HUES6 (cell line): ENCODE measurements around the gene HOXD4.
A peak's percentile ranks its signal among the peaks of the same experiment; 100 is the strongest.

Source experiments
- H3K27ac ChIP-seq: 2 replicates; pipeline ENCODE4 v1.7.0; 2013; ENCODE audit warnings: low read depth, mild to moderate bottlenecking, low read length, inconsistent platforms
- H3K27me3 ChIP-seq: 2 replicates; pipeline ENCODE4 v1.6.1; 2013; ENCODE audit warnings: low read length; ENCODE audit not compliant: control insufficient read depth, insufficient read depth
- H3K36me3 ChIP-seq: 2 replicates; pipeline ENCODE4 v1.6.1; 2013; ENCODE audit warnings: low read length; ENCODE audit not compliant: control insufficient read depth, insufficient read depth
- H3K4me1 ChIP-seq: 2 replicates; pipeline ENCODE4 v1.6.1; 2013; ENCODE audit warnings: low read length; ENCODE audit not compliant: control insufficient read depth, insufficient read depth
- H3K4me3 ChIP-seq: 2 replicates; pipeline ENCODE4 v1.5.1; 2013; ENCODE audit warnings: low read depth, low read length
- H3K9ac ChIP-seq: one replicate; pipeline ENCODE4 v1.6.1; 2013; ENCODE audit warnings: mild to moderate bottlenecking, low read length
- H3K9me3 ChIP-seq: 2 replicates; pipeline ENCODE4 v1.6.1; 2013; ENCODE audit warnings: low read depth, low read length; ENCODE audit not compliant: control insufficient read depth, insufficient read depth

Gene HOXD4

GRCh38 chr2:176151442-176152287 is at the start of gene HOXD4:
Gene HOXD4 (plus strand): TSS chr2:176151550. CDS start chr2:176151634, 84 bp downstream.
- Histone ChIP-seq H3K36me3 (no peaks in the 10 kb centered on the region), H3K27ac (no peak within 1 kb of the TSS), H3K9me3 (no peaks in the 10 kb centered on the region), H3K4me3 (peak within 1 kb of the TSS; percentile 48), H3K27me3 (peaks cover 100% of the 10 kb centered on the region), H3K4me1 (peaks cover 23% of the 10 kb centered on the region), H3K9ac (peak within 1 kb of the TSS; percentile 61)

GRCh38 chr2:176101842-176102241 is 49.5 kb upstream of the HOXD4 start:
- peaks cover 100% of the 10 kb centered on the region for H3K27me3 ChIP-seq

GRCh38 chr2:176102309-176102866 is 49.0 kb upstream of the HOXD4 start:
- peaks cover 57% of the 10 kb centered on the region for H3K4me1 ChIP-seq
- H3K9me3 ChIP-seq = no peaks in the 10 kb centered on the region
- H3K27ac ChIP-seq = no peak overlapping the region
- H3K36me3 ChIP-seq = no peaks in the 10 kb centered on the region
- peaks cover 100% of the 10 kb centered on the region for H3K27me3 ChIP-seq
- H3K4me3 ChIP-seq = no peak overlapping the region
- H3K9ac ChIP-seq = no peak overlapping the region

More at GRCh38 chr2:176101842-176102241, 49.5 kb upstream of the HOXD4 start:
- Histone ChIP-seq H3K27ac (no peak overlapping the region), H3K9ac (no peak overlapping the region), H3K4me1 (peaks cover 53% of the 10 kb centered on the region), H3K36me3 (no peaks in the 10 kb centered on the region), H3K9me3 (no peaks in the 10 kb centered on the region), H3K4me3 (no peak overlapping the region)

GRCh38 chr2:176103194-176103593 is 48.2 kb upstream of the HOXD4 start:
- Histone ChIP-seq H3K9ac (no peak overlapping the region), H3K27ac (no peak overlapping the region), H3K4me1 (peaks cover 52% of the 10 kb centered on the region), H3K36me3 (no peaks in the 10 kb centered on the region), H3K4me3 (no peak overlapping the region), H3K27me3 (peaks cover 99% of the 10 kb centered on the region), H3K9me3 (no peaks in the 10 kb centered on the region)

DNA sequence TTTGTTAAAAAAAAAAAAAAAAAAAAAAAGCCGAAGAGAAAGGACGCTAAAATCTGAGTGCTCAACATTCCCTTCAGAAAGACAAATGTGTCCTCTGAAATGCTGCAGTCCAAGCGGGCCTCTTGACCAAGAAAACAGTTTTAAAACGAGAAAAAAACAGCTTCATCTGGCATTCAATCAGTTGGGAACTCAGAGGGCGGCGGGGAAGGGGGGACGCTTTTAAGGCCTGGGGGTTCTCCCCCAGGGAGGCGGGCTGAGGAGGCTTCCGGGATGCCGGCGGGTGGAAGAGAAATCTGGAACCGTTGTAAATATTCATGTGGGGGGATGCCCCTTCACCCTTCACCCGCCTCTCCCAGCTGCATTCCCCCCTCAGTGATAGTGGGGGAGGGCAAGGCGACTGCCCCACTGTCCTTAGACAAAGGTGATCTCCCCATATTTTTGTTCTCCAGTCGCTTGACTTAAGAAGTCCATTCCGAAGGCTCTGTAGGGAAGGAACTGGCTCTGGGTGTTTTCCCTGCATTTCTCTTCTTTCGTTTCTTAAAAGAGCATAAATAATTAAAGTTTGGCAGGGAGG is 47.5 kb upstream of the HOXD4 start:
- H3K27me3 ChIP-seq = peaks cover 99% of the 10 kb centered on the region
- no peak overlapping the region for H3K9ac ChIP-seq
- no peak overlapping the region for H3K27ac ChIP-seq
- no peaks in the 10 kb centered on the region for H3K9me3 ChIP-seq
- H3K4me1 ChIP-seq = peaks cover 51% of the 10 kb centered on the region
- no peaks in the 10 kb centered on the region for H3K36me3 ChIP-seq
- peak overlapping the region; percentile 52 for H3K4me3 ChIP-seq

DNA sequence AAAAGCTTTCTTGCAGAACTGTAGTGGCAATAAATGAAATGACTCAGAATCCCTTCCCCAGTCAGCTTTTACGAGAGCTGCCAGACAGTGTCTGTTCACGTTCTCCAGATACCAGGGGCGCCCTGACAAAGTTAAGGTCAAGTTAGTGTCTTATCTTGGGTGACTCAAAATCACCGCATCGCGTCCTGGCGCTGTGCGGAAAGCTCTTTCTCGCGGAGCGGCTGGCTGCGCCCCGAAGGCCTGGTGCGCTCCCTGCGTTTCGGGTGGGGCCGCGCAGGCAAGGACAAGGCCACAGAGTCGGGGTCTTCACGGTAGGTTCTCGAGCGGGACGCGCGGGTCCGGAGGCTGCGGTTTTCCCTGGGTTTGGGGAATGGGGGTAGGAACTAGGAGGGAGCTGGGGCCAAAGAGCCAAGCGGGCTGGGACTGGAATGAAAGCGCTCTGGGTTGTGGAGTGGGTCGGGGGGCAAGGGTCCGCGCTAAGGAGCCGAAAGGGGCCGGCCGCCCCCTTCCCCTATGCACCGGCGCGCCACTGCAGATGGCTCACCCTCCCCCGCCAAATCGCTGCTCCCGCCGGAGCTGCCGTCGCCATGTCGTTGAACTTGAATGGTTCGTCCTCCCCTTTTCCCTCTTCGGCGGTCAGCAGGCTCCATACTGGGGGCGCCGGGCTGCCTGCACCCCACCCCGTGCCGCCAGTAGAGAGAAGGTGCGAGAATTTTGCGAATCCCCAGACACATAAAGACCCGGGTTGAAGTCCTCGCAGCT is 46.9 kb upstream of the HOXD4 start:
- H3K4me3 ChIP-seq = peak overlapping the region; percentile 52

GRCh38 chr2:176105078-176105729 is 46.1 kb upstream of the HOXD4 start:
- peak overlapping the region; percentile 62 for H3K9ac ChIP-seq
- H3K4me1 ChIP-seq = peaks cover 40% of the 10 kb centered on the region
- peaks cover 99% of the 10 kb centered on the region for H3K27me3 ChIP-seq
- peak overlapping the region; percentile 52 for H3K4me3 ChIP-seq
- no peaks in the 10 kb centered on the region for H3K36me3 ChIP-seq
- H3K27ac ChIP-seq = no peak overlapping the region
- H3K9me3 ChIP-seq = no peaks in the 10 kb centered on the region

More for the DNA sequence above, 46.9 kb upstream of the HOXD4 start:
- H3K27ac ChIP-seq = no peak overlapping the region
- peaks cover 45% of the 10 kb centered on the region for H3K4me1 ChIP-seq
- no peaks in the 10 kb centered on the region for H3K9me3 ChIP-seq
- H3K36me3 ChIP-seq = no peaks in the 10 kb centered on the region
- peak overlapping the region; percentile 62 for H3K9ac ChIP-seq
- peaks cover 99% of the 10 kb centered on the region for H3K27me3 ChIP-seq

DNA sequence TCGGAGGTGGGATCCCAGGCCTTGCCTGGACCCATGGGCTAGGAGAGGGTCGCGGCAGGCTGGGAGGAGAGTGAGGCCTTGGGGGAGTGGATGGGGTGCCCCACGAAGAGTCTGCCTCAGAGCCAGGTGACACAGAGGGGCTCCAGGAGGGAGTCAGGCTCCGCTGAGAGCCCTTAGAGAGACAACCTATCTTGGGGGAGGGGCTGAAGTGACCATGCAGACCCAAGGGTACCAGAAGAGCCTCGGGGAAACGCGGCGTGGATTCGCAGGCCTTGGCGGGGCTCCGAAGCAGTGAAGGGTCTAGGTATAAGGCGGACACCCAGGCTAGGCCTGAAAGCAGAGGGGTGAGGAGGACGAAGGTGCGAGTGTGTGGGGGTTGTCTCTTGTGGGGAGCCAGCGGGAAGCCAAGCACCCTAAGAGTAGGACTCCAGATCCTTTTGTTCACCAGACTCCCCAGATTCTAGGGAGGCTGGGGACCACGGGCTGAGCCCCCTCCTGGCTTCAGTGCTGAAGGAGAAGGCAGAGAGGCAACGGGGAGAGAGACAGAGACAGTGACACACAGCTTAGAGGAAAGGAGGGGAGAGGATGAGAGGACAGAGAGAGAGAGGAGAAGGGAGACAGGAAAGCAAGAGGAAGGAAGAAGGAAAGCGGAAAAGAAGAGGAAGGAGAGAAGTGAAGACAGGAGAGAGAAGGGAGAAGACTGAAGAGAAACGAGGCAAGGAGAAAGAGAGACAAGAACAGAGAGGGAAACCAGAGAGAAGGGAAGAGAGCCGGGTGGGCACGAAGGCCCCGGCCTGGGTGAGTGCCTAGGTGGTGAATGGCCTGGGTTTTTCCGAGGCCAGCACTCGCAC is 45.4 kb upstream of the HOXD4 start:
- H3K4me1 ChIP-seq = peaks cover 33% of the 10 kb centered on the region
- peaks cover 99% of the 10 kb centered on the region for H3K27me3 ChIP-seq
- peak overlapping the region; percentile 62 for H3K9ac ChIP-seq
- no peaks in the 10 kb centered on the region for H3K36me3 ChIP-seq
- H3K4me3 ChIP-seq = peak overlapping the region; percentile 52
- H3K27ac ChIP-seq = no peak overlapping the region
- H3K9me3 ChIP-seq = no peaks in the 10 kb centered on the region

DNA sequence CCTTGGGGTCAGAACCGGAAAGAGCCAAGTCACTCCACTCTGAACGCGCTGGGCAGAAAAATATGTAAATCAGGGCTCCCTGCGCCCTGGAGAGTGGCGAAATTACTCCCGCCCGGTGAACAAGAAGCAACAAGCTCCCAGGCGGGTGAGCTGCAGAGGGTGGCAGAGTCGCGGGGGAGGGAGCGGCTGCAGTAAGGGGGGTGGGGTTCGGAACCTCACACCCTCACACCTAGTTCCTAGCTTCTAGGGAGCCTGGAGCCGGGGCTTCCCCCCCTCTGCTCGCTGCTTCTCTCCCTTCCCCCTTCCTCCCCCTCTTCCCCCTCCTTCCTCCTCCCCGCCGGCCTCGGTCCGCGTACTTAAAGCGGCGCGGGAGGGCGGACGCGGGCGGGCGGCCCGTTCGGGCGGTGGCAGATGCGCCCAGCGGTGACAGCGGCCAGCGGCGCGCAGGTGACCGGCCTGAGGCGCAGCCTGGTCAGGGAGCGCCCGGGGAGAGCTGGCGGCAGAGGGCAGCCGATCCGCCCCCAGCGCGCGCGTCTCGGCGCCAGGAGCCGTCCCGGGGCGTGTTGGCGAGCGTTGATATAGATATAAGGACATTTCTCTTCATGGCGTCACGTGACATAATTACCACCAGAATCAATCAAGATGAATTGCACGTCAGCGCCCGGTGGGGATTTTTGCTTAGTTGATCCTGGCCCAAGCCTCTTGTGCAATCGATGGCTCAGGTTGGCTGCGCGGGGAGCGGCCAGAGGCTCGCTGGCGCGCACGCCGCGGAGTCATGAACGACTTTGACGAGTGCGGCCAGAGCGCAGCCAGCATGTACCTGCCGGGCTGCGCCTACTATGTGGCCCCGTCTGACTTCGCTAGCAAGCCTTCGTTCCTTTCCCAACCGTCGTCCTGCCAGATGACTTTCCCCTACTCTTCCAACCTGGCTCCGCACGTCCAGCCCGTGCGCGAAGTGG is 44.5 kb upstream of the HOXD4 start, which contains the start of gene HOXD11:
HOXD11 (plus strand) TSS at position 700 of the 959 bp plus-strand sequence; CDS start at position 776, 76 bp downstream.
- Histone ChIP-seq H3K4me3 (peak within 1 kb of the TSS; percentile 52), H3K27ac (no peak within 1 kb of the TSS), H3K9me3 (no peaks in the 10 kb centered on the region), H3K9ac (peak within 1 kb of the TSS; percentile 62), H3K4me1 (peaks cover 33% of the 10 kb centered on the region), H3K27me3 (peaks cover 99% of the 10 kb centered on the region), H3K36me3 (no peaks in the 10 kb centered on the region)
